Measurements from ENCODE around the gene PLXNC1. TPM values are rescaled to one million over a fixed set of nuclear protein-coding genes. Genes with fewer than 3 reads are reported as not detected.

Gene PLXNC1
- total and polyA plus RNA-seq, 2 donors (not counting 1 experiment from before 2014, with no cell fraction given): 9.7 to 33.6 TPM

DNA sequence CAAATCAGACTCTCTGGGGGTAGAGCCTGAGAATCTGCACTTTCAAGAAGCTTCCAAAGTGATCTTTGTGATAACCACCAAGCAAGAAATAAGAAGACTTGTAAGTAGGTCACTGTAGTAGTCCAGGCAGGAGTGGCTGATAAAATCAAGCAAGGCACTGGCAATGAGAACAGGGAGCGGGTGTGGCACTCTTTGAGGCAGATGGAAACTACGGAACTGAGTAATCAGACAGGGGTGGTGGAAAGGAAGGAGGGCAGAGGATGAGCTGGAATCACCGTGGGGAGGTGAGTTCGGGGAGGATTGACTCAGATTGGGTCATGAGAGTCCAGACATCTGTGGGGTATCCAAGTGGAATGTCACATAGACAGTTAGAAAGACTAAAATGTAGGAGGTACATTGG, 44.4 kb upstream of the PLXNC1 start:
- WGBS (ENCODE audit: insufficient coverage): 71% methylated on average over 4 of the region's 4 CpGs
- intact Hi-C loops (cut with micrococcal nuclease): no loop called here

DNA sequence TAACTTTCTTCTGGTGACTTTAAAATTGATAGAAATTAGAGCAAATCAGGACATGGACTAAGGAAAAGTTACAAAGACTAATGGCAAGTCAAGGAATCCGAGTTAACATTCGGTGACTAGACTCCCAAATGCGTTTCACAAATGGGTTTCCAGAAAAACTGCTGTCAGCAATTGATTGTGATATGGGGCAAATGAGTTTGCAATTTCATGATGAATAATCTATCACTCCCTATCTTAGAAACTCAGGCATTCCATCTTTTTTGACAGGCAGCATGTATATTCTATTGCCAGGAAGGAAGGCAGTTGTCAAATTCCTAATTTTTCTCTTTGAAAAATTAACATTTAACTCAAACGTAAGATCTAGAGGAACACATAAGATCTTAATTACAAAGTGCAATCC, 40.5 kb upstream of the PLXNC1 start:
- no peak for TF ChIP-seq EZH2 (IDR thresholded peaks at IDR 0.05; ENCODE audit: borderline replicate concordance, insufficient read depth, low read depth, low read length, poor library complexity, severe bottlenecking)
- TF ChIP-seq, protein P1, sequence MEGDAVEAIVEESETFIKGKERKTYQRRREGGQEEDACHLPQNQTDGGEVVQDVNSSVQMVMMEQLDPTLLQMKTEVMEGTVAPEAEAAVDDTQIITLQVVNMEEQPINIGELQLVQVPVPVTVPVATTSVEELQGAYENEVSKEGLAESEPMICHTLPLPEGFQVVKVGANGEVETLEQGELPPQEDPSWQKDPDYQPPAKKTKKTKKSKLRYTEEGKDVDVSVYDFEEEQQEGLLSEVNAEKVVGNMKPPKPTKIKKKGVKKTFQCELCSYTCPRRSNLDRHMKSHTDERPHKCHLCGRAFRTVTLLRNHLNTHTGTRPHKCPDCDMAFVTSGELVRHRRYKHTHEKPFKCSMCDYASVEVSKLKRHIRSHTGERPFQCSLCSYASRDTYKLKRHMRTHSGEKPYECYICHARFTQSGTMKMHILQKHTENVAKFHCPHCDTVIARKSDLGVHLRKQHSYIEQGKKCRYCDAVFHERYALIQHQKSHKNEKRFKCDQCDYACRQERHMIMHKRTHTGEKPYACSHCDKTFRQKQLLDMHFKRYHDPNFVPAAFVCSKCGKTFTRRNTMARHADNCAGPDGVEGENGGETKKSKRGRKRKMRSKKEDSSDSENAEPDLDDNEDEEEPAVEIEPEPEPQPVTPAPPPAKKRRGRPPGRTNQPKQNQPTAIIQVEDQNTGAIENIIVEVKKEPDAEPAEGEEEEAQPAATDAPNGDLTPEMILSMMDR (IDR thresholded peaks at IDR 0.05): no peak
- H3K79me2 ChIP-seq (ENCODE audit: control insufficient read depth, insufficient read depth, low read length): no peaks in the 10 kb centered on the region
- H3K4me3 ChIP-seq (ENCODE audit: control extremely low read depth in 1 of 5, extremely low read depth in 1 of 5, insufficient read depth in 1 of 5, low read depth in 2 of 5, low read length in 4 of 5): no peak overlapping the region
- ChIA-PET POLR2A (no interaction called here), CTCF (interaction anchor here (2.9 kb wide), 1 partner anchor 604 kb away, joined by 30 read pairs; no protein-coding TSS in a partner anchor)
- H4K20me1 ChIP-seq (ENCODE audit: control insufficient read depth, insufficient read depth, low read length, poor library complexity, severe bottlenecking): no peaks in the 10 kb centered on the region
- H3K27me3 ChIP-seq (replicated peaks in 1 of 4; ENCODE audit: control extremely low read depth in 1 of 4, control insufficient read depth in 3 of 4, insufficient read depth in 4 of 4, low read length in 3 of 4): no peaks in the 10 kb centered on the region
- 100% methylated on average over 1 of the region's 4 CpGs for WGBS (ENCODE audit: insufficient coverage)
- no peak overlapping the region for H3K27ac Mint-ChIP-seq
- no peaks in the 10 kb centered on the region for H3K9me3 ChIP-seq (ENCODE audit: control extremely low read depth in 1 of 3, control insufficient read depth in 2 of 3, insufficient read depth in 1 of 3, low read length in 2 of 3)
- H3K27me3 Mint-ChIP-seq: peaks cover 32% of the 10 kb centered on the region
- H3K4me1 Mint-ChIP-seq: no peaks in the 10 kb centered on the region
- H3K9ac ChIP-seq (ENCODE audit: low read length): no peak overlapping the region
- H3K36me3 ChIP-seq (replicated peaks in 1 of 2; ENCODE audit: control extremely low read depth in 1 of 2, control insufficient read depth in 1 of 2, extremely low read depth in 1 of 2, insufficient read depth in 2 of 2, low read length in 1 of 2): no peaks in the 10 kb centered on the region
- H3K4me3 Mint-ChIP-seq: no peak overlapping the region
- H3K4me2 ChIP-seq (replicated peaks; ENCODE audit: low read depth, low read length, poor library complexity, severe bottlenecking): no peak overlapping the region
- no peaks in the 10 kb centered on the region for H3K9me3 Mint-ChIP-seq (ENCODE audit: insufficient read depth)
- ATAC-seq (ENCODE audit: low read depth): no peak
- no peak for DNase-seq
- no peak overlapping the region for H3K27ac ChIP-seq (ENCODE audit: low read length in 2 of 2)
- H3K4me1 ChIP-seq (ENCODE audit: control insufficient read depth in 2 of 2, insufficient read depth in 2 of 2, low read length in 2 of 2): no peaks in the 10 kb centered on the region
- intact Hi-C loops (cut with micrococcal nuclease): no loop called here
- H2AFZ ChIP-seq (ENCODE audit: insufficient read depth, low read depth, low read length, poor library complexity, severe bottlenecking): no peak overlapping the region

More for the DNA sequence above, 44.4 kb upstream of the PLXNC1 start:
- peaks cover 48% of the 10 kb centered on the region for H3K27me3 Mint-ChIP-seq
- ChIA-PET POLR2A (no interaction called here), CTCF (interaction anchor here (0.5 to 7.5 kb wide), 13 partner anchors 8 to 1116 kb away, joined by 3 to 438 read pairs (median 17); partner anchors contain the start of gene SOCS2)
- H3K9ac ChIP-seq (ENCODE audit: low read length): no peak overlapping the region
- H4K20me1 ChIP-seq (ENCODE audit: control insufficient read depth, insufficient read depth, low read length, poor library complexity, severe bottlenecking): no peaks in the 10 kb centered on the region
- no peak for DNase-seq
- no peaks in the 10 kb centered on the region for H3K79me2 ChIP-seq (ENCODE audit: control insufficient read depth, insufficient read depth, low read length)
- no peak overlapping the region for H2AFZ ChIP-seq (ENCODE audit: insufficient read depth, low read depth, low read length, poor library complexity, severe bottlenecking)
- ATAC-seq (ENCODE audit: low read depth): no peak
- no peak overlapping the region for H3K4me2 ChIP-seq (replicated peaks; ENCODE audit: low read depth, low read length, poor library complexity, severe bottlenecking)
- H3K4me1 Mint-ChIP-seq: peaks cover 10% of the 10 kb centered on the region
- H3K9me3 Mint-ChIP-seq (ENCODE audit: insufficient read depth): no peaks in the 10 kb centered on the region
- H3K4me1 ChIP-seq (ENCODE audit: control insufficient read depth in 2 of 2, insufficient read depth in 2 of 2, low read length in 2 of 2): peaks cover 4 to 14% of the 10 kb centered on the region in 2 donors
- no peak for TF ChIP-seq EZH2 (IDR thresholded peaks at IDR 0.05; ENCODE audit: borderline replicate concordance, insufficient read depth, low read depth, low read length, poor library complexity, severe bottlenecking)
- TF ChIP-seq, protein P1 (IDR thresholded peaks at IDR 0.05): no peak
- H3K27ac Mint-ChIP-seq: no peak overlapping the region
- H3K4me3 ChIP-seq (ENCODE audit: control extremely low read depth in 1 of 5, extremely low read depth in 1 of 5, insufficient read depth in 1 of 5, low read depth in 2 of 5, low read length in 4 of 5): no peak overlapping the region
- no peak overlapping the region for H3K4me3 Mint-ChIP-seq
- no peak overlapping the region for H3K27ac ChIP-seq (ENCODE audit: low read length in 2 of 2)
- no peaks in the 10 kb centered on the region for H3K9me3 ChIP-seq (ENCODE audit: control extremely low read depth in 1 of 3, control insufficient read depth in 2 of 3, insufficient read depth in 1 of 3, low read length in 2 of 3)
- H3K36me3 ChIP-seq (replicated peaks in 1 of 2; ENCODE audit: control extremely low read depth in 1 of 2, control insufficient read depth in 1 of 2, extremely low read depth in 1 of 2, insufficient read depth in 2 of 2, low read length in 1 of 2): no peaks in the 10 kb centered on the region
- peaks cover 0 to 23% (median 10%) of the 10 kb centered on the region in 4 experiments for H3K27me3 ChIP-seq (replicated peaks in 1 of 4; ENCODE audit: control extremely low read depth in 1 of 4, control insufficient read depth in 3 of 4, insufficient read depth in 4 of 4, low read length in 3 of 4)

Data from B cell (primary cell).